Adipose tissue (tissue), 3 donors: ENCODE results near the gene GNAQ. TPM values are rescaled to one million over a fixed set of nuclear protein-coding genes. Genes with fewer than 3 reads are reported as not detected.
"Not testable (repeated sequence)": the region's sequence is repeated elsewhere in the genome, so short reads cannot be mapped to it uniquely, and the experiment has no call there.

Experiments used
- H3K27ac ChIP-seq: one replicate; pipeline ENCODE4 v1.5.1; 2013; ENCODE audit warnings: low read depth, low read length
- WGBS, 3 donors: extraction: QIAGEN DNeasy Blood & Tissue Kit; methylation state at CpG; one replicate each; pipeline ENCODE4 v1.1.7; 2013; 5-methylcytosine and 5-hydroxymethylcytosine counted together
- polyA plus RNA-seq, 3 donors: library from polyadenylated mRNA; stranded (reverse); fragments of 200-250 nt; gene quantifications; one replicate each; pipeline ENCODE4 v1.2.3, GENCODE V29; 2013
- donor health status: healthy with polysubstance abuse.
- donor health status: Bipolar disorder and iron deficiency.
- donor health status: healthy.

The GNAQ gene
- 10 to 100 TPM in 2 of 3 donors, 1 to 10 TPM in 1; 6.3 to 24.9 (median 16.8) TPM for polyA plus RNA-seq

DNA sequence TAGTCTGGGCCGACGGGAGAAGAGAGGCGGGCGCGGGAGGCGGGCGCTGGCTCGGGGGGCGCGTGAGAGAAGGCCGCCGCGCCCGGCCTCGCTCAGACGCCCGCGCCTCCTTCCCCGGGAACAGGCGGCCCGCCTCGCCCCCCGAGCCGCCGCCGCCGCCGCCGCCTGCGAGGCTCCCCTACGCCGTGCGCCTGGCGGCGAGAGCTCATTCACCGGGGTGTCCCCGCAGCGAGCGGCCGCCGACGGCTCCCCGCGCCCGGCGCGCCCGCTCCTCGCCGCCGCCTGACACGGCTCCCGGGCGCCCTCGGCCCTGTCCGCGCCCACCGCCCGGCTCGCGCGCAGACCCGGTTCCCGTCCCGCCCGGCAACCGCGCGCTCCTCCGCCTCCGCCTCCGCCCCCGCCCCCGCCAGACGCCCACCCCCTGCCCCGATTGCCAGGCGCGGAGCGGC, at the start of gene GNAQ:
TSS of gene GNAQ (minus strand) at position 368 of the 449 bp plus-strand sequence. CDS start 576 bp downstream, outside the sequence.
- H3K27ac ChIP-seq, result peak within 1 kb of the TSS; percentile 81
- 0 to 1% (median 0%) methylated on average over 26 to 79 of the region's 79 CpGs for WGBS, 3 donors

DNA sequence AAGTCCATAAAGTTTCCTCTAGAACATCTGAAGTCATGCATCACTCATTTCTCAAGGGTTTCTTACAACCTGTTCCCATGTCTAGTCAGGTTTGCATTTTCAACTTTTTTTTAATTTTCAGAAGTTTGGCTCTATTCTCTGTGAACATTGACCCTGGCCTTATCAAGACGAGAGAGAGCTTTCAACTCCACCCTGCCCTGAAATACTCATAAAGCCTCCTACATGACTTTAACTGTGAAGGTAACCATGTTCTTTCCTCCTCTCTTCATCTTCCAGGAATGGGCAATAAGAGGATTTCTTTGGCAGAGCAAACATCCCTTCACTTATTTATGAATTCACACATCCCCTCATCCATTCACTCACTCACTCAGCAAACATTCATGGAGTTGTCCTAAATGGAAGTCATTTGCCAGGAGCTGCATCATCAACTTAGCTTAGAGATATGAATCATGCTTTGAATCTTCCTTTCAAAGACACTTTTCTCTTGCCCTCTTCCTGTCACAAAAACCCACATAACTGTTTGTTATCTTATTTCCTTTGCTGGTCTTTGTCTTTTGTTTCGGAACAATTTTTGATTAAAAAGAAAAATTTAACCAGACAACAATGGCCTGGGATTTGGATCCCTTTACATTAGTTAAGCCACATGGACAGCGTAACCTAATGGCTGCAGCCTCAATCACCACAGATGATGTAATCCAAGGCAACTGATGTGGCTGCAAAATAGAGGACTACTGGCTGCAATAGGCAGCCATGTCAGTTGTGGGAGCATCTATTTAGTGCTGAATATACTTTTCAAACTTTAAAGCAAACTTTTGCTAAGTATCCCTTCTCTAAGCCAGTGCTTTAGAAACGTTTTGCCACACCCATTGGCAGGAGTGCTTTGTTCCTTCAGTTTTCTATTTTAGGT, 43.0 kb upstream of the GNAQ start:
- no peak overlapping the region for H3K27ac ChIP-seq

DNA sequence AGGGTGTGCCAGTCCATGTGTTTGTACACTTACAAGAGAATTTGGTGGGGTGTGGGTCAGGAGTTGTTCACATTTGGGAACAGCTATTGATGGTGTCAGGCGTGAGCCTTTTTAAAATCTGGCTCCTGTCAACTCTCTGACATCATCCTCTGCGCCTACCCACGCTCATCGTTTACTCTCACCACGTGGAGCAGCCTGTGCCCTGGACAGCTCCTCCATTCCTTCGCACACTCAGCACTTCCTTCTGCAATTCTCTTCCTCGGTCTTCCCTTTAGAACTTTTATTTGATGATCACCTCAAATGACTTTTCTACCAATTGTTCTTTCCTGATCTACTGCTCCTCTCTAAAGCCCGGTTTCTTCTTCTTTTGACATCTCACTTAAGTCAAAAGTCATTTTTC, 42.1 kb upstream of the GNAQ start:
- WGBS, 3 donors, result 42 to 63% (median 43%) methylated on average over 8 of the region's 8 CpGs
- no peak overlapping the region for H3K27ac ChIP-seq

More for the DNA sequence above, 43.0 kb upstream of the GNAQ start:
- WGBS, 3 donors, result 45 to 51% (median 50%) methylated on average over 4 of the region's 4 CpGs

DNA sequence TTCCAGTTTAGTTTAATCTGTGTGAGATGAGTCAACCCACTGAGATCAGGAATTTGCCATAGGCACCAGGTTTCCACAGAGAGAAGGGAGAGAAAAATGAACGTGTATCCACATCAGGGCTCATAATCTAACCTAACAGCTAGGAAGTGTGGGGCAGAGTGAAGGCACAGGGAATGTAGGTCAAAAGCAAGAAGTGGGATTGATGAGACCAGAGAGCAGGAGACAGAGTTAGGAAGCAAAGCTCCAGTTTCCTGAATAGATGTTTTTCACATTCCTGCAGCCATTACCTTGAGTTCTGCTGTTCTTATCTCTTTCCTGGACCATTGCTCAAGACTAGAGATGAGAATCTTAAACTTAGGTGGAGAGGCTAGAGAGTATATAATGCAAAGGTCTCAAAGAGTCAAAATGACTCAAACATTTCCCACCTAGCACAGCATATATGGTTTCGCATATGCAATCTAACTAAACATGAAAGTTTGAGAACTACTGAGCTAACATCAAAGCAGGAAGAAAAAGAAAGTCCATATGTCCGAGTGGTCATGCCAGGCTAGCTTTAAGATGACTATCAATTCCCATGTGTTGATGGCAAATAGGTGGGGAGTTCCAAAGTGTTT, 41.1 kb upstream of the GNAQ start:
- no peak overlapping the region for H3K27ac ChIP-seq
- 73 to 90% (median 81%) methylated on average over 3 of the region's 3 CpGs for WGBS, 3 donors

DNA sequence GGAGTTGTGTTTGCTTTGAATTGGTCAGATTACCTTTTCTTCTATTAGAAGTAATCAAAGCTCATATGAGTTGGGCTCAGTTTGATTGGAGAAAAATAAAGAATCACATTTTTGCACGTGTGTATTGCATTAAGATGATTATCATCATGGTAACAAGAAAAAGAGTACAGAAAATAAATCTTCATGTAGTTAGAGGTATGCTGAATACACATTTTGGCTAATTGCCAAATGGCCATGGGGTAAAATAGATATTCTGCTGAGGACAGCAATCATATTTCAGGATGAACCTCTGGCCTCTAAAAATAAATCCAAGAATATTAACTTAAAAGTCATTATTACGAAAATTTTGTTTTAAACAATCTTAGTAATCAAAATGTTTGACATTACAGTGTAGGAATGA, 38.9 kb upstream of the GNAQ start:
- WGBS, 3 donors, result 59 to 66% (median 64%) methylated on average over 2 of the region's 2 CpGs

DNA sequence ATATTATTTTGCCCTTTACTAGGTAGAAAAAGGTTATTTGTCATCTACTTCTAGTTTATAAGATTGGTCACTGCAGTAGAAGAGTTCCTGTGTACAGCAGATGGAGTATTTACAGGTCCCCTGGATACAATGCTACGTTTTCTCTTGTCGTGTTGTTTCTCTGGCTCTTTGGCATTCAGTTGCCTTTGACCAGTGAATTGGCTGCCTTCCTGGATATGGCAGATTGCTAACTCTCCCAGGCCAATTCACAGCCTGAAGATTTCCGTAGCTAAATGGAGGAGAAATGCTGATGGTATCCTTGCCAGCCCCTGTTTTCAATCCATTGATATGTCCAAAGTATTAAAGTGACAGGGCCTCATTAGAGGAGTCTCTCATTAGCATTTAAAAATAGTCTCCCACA, 32.5 kb upstream of the GNAQ start:
- 38 to 60% (median 49%) methylated on average over 3 of the region's 3 CpGs for WGBS, 3 donors
- H3K27ac ChIP-seq, result no peak overlapping the region

More for the DNA sequence above, 38.9 kb upstream of the GNAQ start:
- no peak overlapping the region for H3K27ac ChIP-seq

DNA sequence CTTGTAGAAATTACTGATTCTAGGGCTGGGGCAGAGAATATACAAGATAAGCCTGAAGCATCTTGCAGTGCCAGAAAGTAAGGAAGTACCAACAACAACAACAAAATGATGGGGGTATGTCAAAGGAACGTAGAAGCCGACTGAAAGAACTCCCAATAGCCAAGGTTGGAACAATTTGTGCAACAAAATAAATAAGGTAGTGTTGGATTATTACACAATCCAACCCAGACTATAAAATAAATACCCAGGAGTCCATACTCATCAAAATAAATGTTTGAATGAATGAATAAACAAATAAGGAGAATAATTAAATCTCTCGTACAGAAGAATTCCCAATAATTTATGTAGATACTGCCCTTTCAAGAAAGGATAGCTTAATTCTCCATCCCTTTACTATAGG, 31.1 kb upstream of the GNAQ start:
- H3K27ac ChIP-seq, result no peak overlapping the region
- 90 to 96% (median 93%) methylated on average over 3 of the region's 3 CpGs for WGBS, 3 donors

DNA sequence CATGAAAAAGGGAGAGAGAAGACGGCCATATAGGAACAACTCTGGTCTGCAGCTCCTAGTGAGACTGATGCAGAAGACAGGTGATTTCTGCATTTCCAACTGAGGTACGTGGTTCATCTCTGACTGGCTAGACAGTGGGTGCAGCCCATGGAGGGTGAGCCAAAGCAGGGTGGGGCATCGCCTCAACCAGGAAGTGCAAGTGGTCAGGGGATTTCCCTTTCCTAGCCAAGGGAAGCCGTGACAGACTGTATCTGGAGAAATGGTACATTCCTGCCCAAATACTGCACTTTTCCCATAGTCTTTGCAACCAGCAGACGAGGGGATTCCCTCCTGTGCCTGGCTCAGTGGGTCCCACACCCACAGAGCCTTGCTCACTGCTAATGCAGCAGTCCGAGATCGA, 22.6 kb upstream of the GNAQ start:
- WGBS, 3 donors, result 55 to 75% (median 59%) methylated on average over 7 of the region's 7 CpGs

DNA sequence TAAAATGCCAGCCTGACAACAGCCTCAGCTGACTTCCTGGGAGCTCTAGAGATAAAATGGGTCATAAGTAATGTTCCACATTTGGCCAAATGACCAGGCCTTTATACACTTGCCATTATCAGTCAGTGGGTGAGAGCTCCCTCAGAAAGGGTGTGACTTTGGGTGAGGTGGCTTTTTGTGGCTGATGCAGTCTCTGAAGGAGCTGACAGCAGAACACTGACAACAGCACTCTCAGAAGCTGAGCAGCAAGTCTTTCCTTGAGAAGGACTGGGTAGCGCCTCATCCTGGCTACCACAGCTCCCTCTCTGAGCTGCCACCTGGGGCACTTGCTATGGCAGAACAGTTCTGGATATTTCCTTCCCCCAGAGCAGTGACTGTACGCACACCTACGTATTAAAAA, 22.0 kb upstream of the GNAQ start:
- no peak overlapping the region for H3K27ac ChIP-seq
- 93 to 99% (median 97%) methylated on average over 3 of the region's 3 CpGs for WGBS, 3 donors

More for the DNA sequence above, 22.6 kb upstream of the GNAQ start:
- H3K27ac ChIP-seq, result not testable (repeated sequence)

DNA sequence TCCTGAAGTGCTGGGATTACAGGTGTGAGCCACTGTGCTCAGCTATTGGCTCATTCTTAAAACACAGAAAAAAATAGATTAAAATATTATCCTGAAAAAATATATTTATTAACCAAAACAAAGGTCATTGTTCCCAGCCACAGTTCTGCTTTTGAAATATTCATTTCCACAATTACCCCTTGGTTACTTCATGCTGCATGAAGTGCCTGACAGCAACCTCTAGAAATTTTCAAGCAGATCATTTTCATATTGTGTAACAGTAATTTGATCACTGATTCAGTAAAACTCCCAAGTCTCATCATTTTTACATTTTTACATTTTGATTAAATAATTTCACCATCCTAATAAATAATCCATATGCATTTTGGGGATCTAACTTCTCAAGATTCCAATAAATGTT, 18.8 kb upstream of the GNAQ start:
- no peak overlapping the region for H3K27ac ChIP-seq

DNA sequence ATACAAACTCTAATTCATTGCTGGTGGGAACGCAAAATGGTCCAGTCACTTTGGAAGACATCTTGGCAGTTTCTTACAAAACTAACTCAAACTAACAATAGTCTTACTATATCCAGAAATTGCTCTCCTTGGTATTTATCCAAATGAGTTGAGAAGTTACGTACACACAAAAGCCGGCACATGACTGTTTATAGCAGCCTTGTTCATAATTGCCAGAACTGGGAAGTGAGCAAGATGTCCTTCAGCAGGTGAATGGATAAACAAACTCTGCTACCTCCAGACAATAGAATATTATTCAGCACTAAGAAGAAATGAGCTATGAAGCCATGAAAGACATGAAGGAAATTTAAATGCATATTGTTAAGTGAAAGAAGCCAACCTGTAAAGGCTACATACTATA, 17.9 kb upstream of the GNAQ start:
- 74 to 90% (median 78%) methylated on average over 3 of the region's 3 CpGs for WGBS, 3 donors
- no peak overlapping the region for H3K27ac ChIP-seq

DNA sequence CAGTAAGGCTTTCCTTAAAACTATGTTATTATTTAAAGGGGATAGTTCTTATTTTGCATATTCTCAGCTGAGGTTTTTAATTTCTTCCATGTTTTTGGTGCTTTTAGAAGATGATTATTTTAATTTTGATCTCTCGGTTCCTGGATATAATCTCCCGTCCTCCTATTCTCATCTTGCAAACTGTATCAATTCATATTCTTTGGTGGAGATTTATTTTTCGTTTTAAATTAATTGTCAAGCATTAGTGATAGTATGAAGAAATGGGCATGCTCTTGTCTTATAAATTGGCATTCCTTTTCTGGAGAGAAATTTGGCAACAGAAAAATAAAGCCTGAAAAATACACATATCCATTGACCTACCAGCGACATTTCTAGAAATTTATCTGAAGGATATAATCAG, 15.5 kb upstream of the GNAQ start:
- 81 to 88% (median 85%) methylated on average over 4 of the region's 4 CpGs for WGBS, 3 donors
- no peak overlapping the region for H3K27ac ChIP-seq

DNA sequence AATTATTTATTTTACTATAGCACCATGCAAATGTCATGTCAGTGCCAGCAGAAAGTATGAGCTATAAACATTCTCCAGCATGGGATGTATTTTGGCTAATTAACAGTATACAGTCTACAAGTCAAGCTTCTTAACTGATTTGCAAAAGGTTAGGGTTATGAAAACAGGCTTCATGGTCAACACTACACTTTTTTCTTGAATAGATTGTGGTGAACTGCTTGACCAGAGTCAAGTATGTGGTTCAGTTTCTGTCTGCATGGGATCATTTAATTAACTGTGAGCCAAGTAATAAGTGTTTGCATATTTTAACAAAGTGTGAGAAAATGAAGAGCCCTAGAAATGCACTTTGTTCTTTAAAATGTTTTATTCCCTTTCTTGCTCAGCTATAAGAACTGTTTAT, 14.5 kb upstream of the GNAQ start:
- no peak overlapping the region for H3K27ac ChIP-seq

DNA sequence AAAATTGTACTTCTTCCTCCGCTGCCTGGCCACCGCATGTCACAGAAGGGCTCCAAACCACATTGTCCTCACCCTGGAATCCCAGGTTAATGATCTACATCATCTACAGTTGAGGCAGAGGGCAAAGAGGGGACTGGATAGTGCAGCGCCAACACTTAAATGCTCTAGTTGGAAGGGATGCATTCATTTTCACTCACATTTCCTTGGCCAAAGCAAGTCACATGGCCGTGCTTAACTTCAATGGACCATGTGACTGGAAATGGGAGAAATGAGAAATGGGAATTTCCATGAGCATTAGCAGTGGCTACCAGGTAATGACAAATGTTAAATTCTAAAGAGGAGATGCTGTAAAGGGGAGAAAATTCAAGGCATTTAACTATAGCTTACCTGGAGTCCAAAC, 13.3 kb upstream of the GNAQ start:
- H3K27ac ChIP-seq, result no peak overlapping the region
- 50 to 84% (median 71%) methylated on average over 4 of the region's 4 CpGs for WGBS, 3 donors

DNA sequence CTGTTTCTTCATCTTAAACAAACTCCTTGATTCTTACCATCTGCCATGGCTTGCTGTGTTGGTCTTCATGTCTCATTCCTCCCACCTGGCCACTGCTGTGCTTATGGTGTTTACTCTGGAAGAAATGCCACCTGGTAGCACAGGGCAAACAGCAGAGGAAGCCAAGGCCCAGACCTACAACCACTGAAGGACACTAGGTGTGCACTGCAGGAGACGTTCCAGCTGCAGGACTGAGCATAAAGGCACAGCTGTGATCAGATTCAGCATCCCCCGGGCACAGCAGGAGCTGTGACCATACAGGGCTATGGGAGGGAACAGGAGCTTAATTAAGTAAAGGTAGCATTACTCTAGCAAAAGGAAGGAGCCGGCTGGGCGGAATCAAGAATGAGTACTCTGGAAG, 12.6 kb upstream of the GNAQ start:
- whole genome bisulfite sequencing, 3 donors, result 69 to 97% (median 92%) methylated on average over 4 of the region's 4 CpGs
- no peak overlapping the region for H3K27ac ChIP-seq

DNA sequence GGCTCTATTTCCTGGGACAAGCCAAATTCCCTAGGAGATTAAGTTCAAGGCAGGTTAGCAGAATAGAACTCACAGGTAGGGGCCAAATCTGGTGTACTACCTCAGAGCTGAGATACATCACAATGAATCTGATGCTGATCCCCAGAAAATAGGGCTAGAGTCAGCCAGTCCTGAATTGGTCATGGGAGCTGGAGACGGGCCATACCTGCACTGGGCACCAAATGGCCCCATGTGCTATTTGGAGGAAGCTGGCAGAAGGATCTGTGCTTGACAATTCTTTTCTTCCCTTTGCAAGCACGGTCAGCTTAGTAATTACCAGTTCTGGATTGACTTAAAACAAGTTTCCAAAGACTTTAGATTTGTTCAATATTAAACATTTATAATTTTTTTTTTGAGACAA, 10.4 kb upstream of the GNAQ start:
- no peak overlapping the region for H3K27ac ChIP-seq
- WGBS, 3 donors, result 92 to 96% (median 93%) methylated on average over 2 of the region's 2 CpGs

DNA sequence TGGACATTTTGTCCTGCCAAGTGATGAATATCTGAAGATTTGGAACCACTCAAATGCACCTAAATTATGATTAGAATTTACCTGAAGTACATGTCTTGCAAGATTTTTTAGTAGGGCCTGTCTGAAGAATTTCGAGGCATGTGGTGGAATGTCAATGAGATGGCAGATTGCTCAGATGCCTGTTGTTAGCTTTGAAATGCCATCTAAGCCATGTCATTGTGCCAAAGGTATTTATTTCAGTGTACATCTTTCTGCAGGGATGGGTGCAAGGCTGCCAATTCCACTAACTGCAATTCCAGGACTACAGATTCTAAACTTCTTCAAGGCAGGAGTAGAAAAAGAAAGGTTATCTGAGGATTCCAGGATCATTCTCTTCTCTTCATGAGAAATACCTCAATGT, 9.1 kb upstream of the GNAQ start:
- H3K27ac ChIP-seq, result no peak overlapping the region
- WGBS, 3 donors, result 85 to 93% (median 90%) methylated on average over 1 of the region's 1 CpG

DNA sequence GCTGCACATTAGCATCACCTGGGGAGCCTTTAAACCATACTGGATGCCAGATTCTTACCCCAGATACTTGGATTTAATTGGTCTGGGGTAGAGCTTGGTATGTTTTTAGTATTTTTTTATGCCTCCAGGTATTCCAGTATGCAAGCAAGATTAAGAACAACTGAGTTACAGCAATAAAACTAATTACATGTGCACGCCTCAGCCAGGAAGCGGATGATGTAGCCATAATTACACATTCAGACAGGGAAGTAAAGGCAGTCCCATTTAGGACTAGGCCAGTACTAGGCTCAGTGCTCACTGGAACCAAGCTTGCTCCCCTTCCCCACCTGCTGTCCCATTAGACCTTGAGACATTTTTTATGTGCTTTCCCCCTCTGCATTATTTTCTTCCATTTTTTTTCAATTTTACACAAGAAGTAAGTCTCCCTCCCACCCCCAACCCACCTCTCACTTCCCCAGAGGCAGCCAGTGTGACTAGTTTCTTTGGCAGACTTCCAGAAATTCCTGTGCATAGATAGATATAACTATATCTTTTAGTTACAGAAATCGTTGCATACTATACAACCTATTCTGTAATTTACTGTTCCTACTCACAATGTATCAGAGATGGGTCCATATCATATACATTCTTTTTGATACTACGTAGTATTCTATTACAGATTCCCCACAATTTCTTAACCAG, 7.1 kb upstream of the GNAQ start:
- WGBS, 3 donors, result 50 to 69% (median 62%) methylated on average over 4 of the region's 4 CpGs
- H3K27ac ChIP-seq, result no peak overlapping the region

DNA sequence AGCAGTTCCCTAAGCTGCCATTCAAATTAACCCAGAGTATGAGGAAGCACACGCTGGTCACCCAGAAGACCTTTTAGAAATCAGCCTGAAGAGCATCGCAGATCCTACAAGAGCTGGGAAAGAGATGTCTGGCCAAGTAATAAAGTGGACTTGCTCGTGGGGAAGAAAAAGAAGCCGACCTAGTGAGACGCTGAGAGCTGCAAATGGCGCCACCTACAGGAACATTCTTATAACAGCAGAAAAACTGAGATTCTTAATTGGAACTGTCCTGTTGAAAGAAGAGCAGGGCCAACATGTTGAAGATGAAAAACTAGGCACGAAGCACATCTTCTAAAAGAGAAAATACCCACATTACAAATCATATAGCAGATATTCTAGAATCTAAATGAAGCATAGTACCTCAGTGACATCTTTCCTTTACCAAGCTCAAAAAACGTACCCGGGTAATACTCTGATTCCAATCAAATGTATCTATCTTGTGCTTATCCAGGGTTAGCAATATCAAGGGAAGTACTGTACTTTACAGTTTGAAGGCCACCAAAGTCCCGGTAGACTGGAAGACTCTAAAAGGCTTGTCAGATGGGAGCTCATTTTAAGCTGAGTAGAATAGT, 3.9 kb upstream of the GNAQ start:
- 20 to 21% (median 20%) methylated on average over 10 of the region's 10 CpGs for WGBS, 3 donors
- no peak overlapping the region for H3K27ac ChIP-seq
